Kasumi-1 (cell line): ENCODE data around the gene CPNE8.

Source experiments
- DNase-seq, 2 experiments: peaks; one replicate each; lab custom pipeline; 2025; lab: John Stamatoyannopoulos, UW

The CPNE8 gene

DNA sequence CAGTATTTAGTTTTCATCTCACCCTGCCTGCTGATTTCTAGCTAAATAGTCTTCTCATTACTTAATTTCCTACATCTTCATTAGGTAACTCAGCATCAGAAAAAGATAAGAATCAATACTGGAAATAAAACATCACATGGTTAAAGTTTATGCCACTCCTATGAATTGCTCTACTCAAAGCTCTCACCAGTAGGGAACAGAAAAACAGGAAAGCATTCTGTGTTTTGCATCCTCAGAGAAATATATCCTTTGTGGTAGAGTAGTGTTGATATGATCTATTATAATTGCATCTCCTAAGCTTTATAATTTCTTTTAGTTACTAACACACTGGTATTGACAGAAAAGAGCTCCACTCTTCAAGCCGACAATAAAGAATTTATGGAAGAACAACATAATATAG, 9.9 kb downstream of the CPNE8 start:
- DNase-seq, result no peak

DNA sequence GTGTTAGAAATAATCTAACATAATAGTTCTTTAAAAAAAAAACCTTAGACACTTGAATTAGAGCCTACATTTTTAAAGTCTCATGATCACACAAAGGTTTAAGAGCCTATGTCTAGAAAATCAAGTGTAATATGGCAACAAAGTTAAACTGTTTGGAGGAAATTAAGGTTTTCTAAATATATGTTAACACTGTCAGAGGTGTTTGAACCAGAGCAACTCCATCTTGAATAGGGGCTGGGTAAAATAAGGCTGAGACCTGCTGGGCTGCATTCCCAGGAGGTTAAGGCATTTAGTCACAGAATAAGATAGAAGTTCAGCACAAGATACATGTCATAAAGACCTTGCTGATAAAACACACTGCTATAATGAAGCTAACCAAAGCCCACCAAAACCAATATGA, 12.4 kb downstream of the CPNE8 start:
- no peak for DNase-seq

GRCh38 chr12:38892087-38892786, 13.2 kb downstream of the CPNE8 start:
- no peak for DNase-seq

- no peak for DNase-seq
Measured at GRCh38 chr12:38890102-38890855, 15.1 kb downstream of the CPNE8 start.

DNA sequence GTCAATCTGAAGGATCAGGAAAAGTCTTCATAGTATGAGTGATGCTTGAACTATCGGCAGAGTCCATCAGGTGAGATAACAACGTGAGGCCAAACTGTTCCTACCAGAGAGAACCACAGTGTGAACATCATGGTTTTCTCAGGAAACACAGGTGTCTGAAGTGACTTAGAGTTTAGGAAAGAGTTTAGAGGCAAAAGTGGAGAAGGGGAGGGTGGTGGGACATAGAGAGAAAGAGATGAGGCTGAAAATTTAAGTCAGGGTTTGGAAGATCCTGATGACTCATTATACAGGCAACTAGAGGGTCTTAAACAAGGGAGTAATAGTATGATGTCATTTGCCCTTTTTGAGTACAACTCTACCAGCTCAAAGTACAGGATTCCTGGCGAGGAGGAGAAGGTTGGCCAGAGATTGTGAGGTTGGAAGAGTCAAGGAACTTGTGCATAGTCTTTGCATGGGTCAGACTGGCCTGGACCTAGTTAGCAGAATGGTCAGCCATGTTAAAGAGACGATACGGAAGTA, 16.0 kb downstream of the CPNE8 start:
- DNase-seq, result no peak

DNA sequence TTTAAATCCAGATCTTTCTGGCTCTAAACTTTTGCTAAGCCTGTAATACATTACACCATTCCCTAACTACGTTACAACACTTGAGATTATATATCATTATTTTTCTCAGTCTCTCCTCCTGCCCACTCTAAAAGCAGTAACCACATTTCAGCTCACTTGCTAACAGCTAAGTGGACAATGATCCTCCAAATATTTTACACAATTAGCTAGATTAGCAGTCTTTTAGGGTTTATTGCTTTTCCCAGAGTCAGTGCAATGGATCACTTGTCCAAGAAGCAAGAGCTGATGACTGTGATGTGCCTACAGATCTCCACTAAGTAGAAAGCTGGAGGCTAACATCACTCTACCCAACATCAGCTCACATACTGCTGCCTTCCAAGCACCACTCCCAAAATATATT, 17.6 kb downstream of the CPNE8 start:
- no peak for DNase-seq

GRCh38 chr12:38886931-38887330, 18.5 kb downstream of the CPNE8 start:
- no peak for DNase-seq

DNA sequence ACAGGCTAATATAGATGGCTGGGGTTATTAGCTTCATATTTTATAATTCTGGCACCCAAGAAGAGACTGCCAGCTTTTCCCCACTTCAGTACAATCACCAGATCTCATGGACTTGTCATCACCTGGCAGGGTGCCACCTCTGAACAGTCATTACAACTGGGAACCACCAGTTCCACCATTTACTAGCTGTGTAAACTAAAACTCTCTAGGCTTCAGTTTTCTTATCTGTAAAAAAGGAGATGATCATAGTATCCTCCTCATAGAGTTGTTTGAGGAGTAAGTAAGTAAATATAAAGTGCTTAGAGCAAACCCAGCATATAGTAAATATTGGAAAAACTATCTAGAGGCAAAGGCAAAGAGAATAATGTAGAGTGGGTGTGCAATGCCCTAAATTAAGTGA, 19.3 kb downstream of the CPNE8 start:
- DNase-seq, result no peak

DNA sequence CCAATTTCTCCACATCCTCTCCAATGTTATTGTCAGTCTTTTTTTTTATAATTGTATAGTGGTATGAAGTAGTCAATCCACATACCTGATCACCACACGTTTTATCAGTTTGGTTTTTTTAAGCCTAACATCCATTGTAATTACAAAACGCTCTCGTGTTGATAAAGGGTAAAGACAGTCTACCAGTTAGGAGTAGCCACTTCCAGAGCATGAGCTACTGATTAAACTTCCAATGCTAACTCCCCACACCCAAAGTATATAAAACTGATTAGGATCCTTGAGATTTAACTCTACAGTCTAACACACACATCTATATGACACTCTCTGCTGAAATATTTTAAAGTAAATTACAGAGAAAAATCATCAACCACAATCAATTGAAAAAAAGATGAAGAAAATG, 20.7 kb downstream of the CPNE8 start:
- no peak for DNase-seq

GRCh38 chr12:38883629-38884134, 21.7 kb downstream of the CPNE8 start:
- no peak for DNase-seq

DNA sequence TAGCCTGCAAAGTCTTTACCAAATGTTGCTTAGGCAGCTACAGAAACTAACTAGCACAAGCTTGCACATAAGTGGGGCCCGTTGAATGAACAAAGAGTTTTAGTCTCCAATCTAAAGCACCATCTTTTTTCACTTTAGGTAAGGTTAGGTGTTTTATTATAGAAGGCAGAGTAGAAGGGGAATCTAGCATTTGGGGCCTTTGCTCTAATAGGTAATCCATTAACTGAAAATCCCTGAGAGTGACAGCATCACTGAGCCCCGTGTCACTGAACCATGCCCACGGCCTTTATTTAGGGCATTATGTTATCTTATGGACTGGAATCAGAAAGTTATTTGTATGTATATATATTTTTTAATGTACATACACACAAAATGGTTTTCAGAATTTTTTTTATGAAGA, 25.1 kb downstream of the CPNE8 start:
- DNase-seq, result no peak

DNA sequence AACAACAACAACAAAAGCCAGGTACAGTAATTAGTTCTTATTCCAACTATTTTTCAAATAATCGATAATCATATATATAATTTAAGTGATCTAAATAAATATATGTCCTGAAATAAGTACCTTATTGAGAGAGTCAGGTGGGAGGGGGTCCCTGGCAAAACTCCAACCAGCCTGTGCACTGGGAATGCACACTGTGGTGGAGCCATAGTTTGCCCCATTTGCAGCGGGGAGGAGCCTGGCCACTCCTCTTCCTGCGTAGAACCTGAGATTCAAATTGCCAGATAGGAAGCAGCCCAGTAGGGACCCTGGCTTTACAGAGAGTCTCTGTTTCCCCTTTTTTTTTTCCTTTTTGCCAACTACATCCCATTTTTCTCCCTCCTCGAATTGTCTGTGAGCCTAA, 26.4 kb downstream of the CPNE8 start:
- no peak for DNase-seq

DNA sequence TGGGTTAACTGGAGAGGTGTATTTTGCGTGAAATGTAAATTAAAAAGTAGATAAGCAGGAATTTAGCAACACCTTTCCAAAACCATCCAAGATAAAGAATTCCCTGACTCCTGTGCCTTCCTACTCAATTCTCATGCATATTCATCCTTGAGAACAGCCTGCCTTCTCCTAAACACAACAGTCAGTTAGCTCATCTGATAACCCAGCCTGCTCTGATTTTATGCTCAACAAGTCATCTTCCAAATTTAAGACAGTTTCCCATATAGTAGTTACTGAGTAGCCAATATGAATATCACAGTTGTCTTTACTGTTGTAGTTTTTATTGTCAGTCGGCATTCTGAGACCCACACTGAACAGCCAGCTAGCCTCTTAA, 27.1 kb downstream of the CPNE8 start:
- no peak for DNase-seq

DNA sequence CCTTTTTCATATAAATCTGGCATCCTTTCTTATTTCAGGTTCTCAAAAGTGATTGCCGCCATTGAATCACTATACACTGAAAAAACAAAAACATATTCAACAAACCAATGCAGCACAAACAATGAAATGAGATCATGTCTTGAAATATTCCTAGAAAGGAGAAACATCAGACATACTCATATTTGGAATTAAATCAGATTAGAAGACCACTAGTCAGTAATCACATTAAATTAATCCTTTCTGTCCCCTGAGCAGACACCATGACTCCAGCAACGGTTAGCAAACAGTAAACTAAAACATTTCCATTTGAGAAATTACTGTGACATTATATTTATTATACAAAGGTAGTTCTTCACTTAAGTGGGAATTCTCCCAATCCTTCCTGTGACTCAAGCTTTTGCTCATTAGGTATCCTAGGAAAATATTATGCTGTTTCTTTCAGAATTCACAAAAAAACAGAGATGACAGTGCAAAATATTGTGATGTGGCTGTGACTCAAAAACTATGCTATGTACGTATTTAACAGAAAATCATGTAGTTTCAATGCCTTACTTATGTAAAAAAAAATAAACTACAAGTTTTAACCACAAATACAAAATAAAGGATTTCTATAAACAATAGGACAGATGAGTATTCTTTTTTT, 29.7 kb downstream of the CPNE8 start:
- DNase-seq, result no peak

DNA sequence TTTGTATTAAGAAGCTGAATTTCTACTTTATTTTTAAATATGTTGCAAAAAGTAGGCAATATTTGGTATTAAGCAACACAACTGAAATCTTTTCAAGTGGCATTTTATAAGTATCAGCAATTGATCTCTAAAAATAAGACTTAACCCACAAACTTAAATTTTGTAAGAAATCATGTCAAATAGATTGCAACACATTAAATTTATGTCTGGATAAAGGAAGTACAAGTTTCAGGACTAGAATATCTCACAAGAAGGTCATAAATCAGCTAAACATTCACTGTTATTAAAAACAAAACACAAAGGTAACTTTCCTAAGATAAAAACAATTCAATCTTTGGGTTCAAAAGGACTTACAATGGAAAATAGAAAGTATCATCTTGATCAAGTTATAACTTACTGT, 32.8 kb downstream of the CPNE8 start:
- no peak for DNase-seq

- DNase-seq, result no peak
Measured at GRCh38 chr12:38872156-38872555, 33.2 kb downstream of the CPNE8 start.

GRCh38 chr12:38869036-38869435, 36.4 kb downstream of the CPNE8 start:
- no peak for DNase-seq

DNA sequence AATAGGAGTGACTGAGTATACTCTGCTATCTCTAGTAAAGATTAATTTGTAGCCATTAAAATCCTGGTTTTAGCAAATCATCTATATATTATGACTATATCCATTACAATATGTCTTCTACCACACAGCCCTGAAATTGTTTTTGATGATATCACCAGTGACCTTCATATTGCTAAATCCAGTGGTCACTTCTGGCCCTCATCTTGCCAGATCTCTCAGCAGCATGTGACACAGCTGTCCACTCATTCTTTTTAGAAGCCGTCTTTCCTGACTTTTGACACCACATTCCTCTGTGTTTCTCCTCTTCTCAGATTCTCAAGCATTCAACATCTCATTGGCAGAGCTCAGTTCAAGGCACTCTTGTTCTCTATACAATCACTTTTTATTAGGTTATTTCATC, 54.9 kb downstream of the CPNE8 start:
- DNase-seq, result no peak

DNA sequence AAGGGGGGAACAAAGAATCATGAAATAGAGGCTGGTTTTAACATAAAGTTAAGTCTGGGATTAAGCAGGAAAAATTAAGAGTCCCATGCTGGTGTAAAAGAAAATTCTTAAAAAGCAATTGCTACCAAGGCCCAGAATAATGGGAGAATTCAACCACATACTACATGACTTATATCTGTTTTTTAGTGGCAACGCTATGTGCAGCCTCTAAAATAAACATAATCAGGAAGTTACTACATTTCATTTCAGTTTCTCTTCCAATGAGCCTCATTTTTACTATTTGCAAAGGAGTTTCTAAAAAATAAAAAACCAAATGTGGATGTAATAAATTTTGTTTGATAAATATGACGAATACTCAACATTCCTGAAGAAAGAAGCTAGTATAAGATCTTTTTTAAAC, 58.1 kb downstream of the CPNE8 start:
- no peak for DNase-seq

DNA sequence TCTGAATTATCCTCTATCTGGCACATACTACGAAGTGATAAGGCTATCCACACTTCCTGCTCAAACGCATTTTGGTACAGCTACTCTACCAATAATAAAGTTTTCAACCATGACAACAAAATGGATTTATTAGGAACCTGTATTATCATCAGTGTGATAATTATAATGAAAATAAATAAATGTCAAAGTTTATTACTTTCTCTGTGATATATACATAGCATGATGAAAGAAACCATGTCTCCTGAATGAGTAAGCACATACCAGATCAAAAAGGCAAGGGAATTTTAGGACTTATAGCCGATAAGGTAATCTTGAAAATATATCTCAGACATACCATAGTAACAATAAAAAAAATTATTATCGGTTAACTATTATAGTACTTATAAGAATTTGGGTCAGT, 61.1 kb downstream of the CPNE8 start:
- DNase-seq, result no peak

DNA sequence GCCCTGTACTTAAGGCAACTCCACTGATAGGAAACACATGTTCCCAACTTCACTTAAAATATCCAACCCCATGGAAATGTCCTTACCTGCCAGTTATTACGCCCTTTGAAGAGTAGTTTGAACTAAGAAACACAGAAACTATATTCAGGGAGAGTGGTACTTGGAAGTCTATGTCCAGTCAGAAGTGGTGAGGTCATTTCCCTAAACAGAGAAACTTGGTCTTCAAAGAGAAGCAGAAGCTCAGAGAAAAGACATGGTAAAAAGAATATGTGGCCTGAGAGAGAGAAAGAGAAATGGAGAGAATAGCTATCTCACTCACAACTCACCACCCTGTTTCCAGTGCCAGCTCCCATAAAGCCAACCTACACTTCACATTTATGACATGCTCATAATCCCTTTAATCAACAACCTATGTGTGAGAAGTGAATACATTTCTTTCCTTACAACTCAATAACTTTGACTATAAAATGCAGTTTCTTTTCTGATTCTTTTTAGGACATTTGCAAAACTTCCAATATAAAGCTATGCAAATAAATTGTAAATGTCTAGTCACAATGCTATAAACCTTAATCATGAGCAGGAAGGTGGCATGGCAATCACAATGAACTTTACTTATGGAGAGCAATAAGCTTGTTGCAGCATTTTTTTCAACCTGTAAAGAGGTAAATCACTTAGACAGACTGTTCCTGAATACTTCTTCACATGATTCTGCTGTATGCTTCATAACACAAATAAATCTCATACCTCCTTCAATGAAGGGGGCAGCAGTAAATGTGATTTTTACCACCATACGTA, 67.1 kb downstream of the CPNE8 start:
- DNase-seq, result no peak

- no peak for DNase-seq
Measured at GRCh38 chr12:38831715-38832114, 73.7 kb downstream of the CPNE8 start.
